NB4 (cell line): ENCODE measurements around the gene PITPNB.

Experiments used
- MYC ChIP-seq: IDR thresholded peaks from 2 replicates; pipeline ENCODE4 v1.6.1; 2011; ENCODE audit warnings: low read depth, low read length
- POLR2A ChIP-seq: IDR thresholded peaks from 2 replicates; pipeline ENCODE4 v1.6.1; 2011; ENCODE audit warnings: mild to moderate bottlenecking; ENCODE audit not compliant: insufficient read length; ENCODE audit errors: extremely low read depth
- TF ChIP-seq, protein P1 (sequence below): IDR thresholded peaks from one replicate; pipeline ENCODE4 v1.5.1; 2012; ENCODE audit warnings: low read depth, low read length
- TF ChIP-seq, protein P2 (sequence below): IDR thresholded peaks from 2 replicates; pipeline ENCODE4 v1.6.1; 2011; ENCODE audit warnings: low read depth, low read length

DNA sequence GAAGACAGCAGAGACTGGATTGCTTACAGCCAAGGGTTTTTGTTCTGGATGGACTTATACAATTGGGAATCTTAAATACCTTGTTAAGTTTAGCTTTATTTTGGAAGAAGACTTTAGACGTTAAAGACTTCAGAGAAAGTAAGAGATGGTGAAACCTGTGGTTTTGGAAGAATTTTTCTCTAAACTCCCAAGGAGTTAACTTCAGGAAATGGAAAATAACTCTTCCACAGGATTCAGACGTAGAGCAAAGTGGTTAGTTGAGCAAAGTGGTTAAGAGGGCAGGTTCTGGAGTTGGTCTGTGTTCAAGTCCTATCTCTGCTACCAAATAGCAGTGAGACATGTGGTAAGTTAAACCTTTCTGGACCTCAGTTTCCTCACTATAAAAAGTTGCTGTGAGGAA lies 12.8 kb downstream of the PITPNB start:
- TF ChIP-seq POLR2A (no peak), MYC (no peak)
- TF ChIP-seq, protein P1, sequence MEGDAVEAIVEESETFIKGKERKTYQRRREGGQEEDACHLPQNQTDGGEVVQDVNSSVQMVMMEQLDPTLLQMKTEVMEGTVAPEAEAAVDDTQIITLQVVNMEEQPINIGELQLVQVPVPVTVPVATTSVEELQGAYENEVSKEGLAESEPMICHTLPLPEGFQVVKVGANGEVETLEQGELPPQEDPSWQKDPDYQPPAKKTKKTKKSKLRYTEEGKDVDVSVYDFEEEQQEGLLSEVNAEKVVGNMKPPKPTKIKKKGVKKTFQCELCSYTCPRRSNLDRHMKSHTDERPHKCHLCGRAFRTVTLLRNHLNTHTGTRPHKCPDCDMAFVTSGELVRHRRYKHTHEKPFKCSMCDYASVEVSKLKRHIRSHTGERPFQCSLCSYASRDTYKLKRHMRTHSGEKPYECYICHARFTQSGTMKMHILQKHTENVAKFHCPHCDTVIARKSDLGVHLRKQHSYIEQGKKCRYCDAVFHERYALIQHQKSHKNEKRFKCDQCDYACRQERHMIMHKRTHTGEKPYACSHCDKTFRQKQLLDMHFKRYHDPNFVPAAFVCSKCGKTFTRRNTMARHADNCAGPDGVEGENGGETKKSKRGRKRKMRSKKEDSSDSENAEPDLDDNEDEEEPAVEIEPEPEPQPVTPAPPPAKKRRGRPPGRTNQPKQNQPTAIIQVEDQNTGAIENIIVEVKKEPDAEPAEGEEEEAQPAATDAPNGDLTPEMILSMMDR: no peak
- TF ChIP-seq, protein P2, sequence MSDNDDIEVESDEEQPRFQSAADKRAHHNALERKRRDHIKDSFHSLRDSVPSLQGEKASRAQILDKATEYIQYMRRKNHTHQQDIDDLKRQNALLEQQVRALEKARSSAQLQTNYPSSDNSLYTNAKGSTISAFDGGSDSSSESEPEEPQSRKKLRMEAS: no peak
